GM19463 (cell line): ENCODE measurements around the gene ANO1.
"Not testable (repeated sequence)": the region's sequence is repeated elsewhere in the genome, so short reads cannot be mapped to it uniquely, and the experiment has no call there.

ENCODE experiments used
- ATAC-seq: cut with Tn5 transposase; IDR thresholded peaks from one replicate; pipeline ENCODE4 v1.9.1; 2021; ENCODE audit warnings: mild to moderate bottlenecking, moderate library complexity; ENCODE audit not compliant: unreplicated experiment

Gene ANO1

DNA sequence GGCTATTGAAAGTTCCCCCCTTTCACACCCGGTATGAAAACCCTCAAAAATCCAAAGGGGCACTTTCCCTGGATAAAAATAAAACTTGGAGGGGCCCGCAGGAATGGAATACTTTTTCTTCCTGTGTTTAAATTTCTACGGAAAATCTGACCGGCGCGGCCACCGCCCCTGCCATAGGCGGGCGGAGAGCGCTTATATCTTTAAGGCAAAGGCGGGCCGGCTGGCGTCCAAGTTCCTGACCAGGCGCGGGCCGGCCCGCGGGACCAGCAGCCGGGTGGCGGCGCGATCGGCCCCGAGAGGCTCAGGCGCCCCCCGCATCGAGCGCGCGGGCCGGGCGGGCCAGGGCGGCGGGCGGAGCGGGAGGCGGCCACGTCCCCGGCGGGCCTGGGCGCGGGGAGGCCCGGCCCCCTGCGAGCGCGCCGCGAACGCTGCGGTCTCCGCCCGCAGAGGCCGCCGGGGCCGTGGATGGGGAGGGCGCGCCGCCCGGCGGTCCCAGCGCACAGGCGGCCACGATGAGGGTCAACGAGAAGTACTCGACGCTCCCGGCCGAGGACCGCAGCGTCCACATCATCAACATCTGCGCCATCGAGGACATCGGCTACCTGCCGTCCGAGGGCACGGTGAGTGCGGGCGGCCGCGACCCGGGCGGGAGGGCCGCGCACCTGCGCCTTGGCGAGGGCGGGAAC lies at the start of gene ANO1:
ANO1 (plus strand) TSS at position 223 of the 686 bp plus-strand sequence; CDS start at position 513, 290 bp downstream.
- no peak for ATAC-seq

- ATAC-seq: no peak
Measured at GRCh38 chr11:70029115-70029860, 48.8 kb upstream of the ANO1 start.

GRCh38 chr11:70029861-70030380 lies 48.2 kb upstream of the ANO1 start:
- ATAC-seq: no peak

GRCh38 chr11:70030412-70030811 lies 47.7 kb upstream of the ANO1 start:
- ATAC-seq: no peak

- ATAC-seq: no peak
Measured at GRCh38 chr11:70031631-70032469, 46.3 kb upstream of the ANO1 start.

DNA sequence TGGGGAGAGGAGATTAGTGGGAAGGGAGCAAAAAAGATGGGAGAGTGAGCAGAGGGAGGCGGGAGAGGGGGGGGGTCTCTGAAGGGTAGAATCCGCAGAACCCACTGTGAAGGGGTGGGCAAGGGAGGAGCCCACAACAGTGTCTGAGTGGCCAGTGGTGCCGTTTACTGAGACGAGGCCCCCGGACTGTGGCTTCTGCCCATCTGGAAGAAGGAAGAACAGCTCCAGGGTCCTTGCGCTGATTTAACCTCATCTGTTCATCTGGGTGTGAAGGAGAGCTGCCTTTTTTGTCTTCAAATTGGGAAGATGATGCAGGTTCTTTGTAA lies 45.7 kb upstream of the ANO1 start:
- no peak for ATAC-seq

DNA sequence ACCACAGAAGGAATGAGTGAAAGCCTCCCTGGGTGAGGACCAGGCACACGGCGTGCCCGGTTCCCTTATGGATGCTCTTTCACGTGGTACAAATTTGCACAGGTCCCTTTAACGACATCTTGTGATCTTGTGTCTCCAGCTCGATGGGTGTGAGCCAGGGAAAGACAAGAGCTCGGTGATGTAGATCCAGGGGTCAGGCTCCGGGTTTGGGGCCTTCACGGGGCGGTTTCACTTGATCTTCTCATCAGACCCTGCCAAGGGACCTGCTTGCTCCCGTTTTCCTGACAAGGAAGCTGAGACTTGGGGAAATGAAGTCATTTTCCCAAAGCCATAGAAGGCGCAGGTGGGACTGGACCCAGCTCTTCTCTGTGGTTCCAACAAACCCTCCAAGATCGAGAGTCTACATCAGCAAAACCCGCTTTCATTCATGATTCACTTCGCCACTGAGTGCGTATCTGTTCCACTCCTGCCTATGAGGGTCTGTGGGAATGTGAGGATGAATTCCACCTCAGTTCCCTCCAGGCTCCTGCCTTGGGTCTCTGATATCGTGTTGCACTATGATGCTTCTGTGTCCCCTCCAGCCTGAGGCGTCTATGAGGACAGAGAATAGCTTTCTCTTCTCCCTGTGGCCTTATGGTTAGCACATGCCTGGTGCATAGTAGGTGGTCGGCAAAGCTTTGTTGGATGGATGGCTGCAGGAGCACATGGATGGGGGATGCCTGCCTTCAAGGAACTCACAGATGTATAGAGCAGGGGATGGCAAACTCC lies 45.0 kb upstream of the ANO1 start:
- no peak for ATAC-seq

GRCh38 chr11:70033711-70034070 lies 44.4 kb upstream of the ANO1 start:
- ATAC-seq: no peak

DNA sequence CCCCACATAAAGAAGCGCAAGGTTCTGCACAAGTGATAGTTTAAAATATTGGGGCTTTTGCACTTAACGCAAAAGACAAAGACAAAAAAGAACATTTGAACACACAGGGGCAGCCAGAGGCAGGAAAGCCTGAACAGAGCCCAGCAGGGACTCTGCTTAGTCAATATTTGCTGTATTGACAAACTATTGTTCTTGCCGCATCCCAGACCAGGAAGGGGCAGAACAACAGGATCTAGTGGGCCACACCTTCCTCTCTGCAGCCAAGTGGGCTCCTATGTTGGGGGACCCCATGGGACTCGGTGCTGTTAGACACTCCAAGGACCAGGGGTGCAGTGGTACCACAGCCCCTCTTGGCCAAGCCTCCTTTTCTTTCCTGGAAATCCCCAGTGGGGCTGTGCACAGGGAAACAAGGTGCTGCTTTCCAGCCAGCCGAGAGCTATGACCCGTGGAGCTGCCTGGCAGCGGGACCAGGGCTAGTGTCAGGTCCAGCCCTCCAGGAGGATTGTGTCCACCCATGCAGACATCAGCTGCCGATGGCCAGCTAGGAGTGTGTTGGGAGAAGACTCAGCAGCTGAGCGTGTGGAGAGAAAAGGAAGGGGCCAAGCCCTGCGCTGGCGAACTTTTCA lies 43.3 kb upstream of the ANO1 start:
- ATAC-seq: no peak

- ATAC-seq: not testable (repeated sequence)
Measured at GRCh38 chr11:70035665-70036064, 42.5 kb upstream of the ANO1 start.

- no peak for ATAC-seq
Measured at GRCh38 chr11:70036971-70037882, 40.9 kb upstream of the ANO1 start.

GRCh38 chr11:70038034-70038834 lies 39.9 kb upstream of the ANO1 start:
- ATAC-seq: no peak

GRCh38 chr11:70040452-70040851 lies 37.7 kb upstream of the ANO1 start:
- no peak for ATAC-seq

- ATAC-seq: no peak
Measured at GRCh38 chr11:70040869-70041501, 37.1 kb upstream of the ANO1 start.

- no peak for ATAC-seq
Measured at GRCh38 chr11:70043482-70043881, 34.6 kb upstream of the ANO1 start.

DNA sequence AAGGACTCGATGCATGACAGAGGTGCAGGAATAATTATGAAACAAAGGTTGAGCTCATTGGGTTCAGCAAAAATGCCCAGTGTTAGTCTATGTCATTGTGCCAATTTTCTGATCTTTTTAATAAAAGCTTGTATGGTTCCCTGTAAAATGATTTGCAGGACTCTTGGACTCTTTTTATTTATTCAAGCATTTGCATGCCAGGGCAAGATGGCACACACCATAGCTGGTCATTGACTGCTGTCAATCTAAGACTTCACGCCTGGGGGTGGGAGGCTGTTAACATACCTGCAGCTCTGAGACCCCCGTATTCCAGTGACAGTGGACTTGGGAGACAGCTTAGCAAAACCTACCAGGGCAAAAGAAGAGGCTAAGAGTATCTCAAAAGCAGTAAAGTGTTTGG lies 32.0 kb upstream of the ANO1 start:
- ATAC-seq: no peak

DNA sequence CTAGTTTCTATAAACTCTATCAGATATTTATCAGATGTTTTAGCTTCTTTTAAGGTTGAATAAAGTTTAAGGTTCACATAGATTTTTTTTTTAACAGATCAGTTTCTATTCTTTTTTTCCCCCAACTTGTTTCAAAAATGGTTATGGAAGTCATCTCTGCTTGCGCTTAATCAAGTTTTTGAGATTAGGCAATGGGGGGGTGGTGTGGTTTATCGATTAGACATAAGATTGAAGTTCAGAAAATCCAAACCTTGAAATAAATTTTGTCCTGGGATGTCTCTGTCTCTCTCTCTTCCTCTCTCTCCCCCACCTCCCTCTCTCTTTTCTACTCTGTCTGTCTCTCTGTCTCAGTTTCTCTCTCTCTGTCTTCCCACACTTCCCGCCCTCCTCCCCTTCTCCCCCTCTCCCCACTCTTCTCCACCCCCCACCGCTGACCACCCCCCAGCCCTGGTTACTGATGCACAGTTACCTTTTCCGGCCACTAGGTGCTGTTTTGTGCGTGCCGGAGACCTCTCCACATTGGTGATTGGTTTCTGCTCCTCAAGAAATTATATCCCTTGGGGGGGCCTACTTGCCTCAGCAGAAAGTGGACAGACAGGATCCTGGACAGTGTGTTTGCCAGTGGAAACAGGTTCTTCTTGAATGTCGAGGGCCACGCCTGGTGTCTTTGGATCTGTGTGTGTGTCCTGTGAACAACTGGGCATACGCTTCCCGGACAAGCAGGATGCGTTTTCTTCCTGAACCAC lies 29.7 kb upstream of the ANO1 start:
- no peak for ATAC-seq
